ENCODE measurements around the gene TRIM9. TPM values are rescaled to one million over a fixed set of nuclear protein-coding genes. Genes with fewer than 3 reads are reported as not detected.

TRIM9 gene
- total RNA-seq, 2 donors from 2014 or later, result 0.44 to 1.3 TPM

- H3K36me3 ChIP-seq, result peaks cover 5% of the 10 kb centered on the region
- no peaks in the 10 kb centered on the region for H3K9me3 ChIP-seq
- no peaks in the 10 kb centered on the region for H3K4me1 ChIP-seq
- no peak for TF ChIP-seq CTCF (IDR thresholded peaks at IDR 0.05)
- no peak overlapping the region for H3K4me3 ChIP-seq
- DNase-seq (ENCODE audit: low spot score), result no peak
- no peak overlapping the region for H3K27ac ChIP-seq
- no peaks in the 10 kb centered on the region for H3K27me3 ChIP-seq
Measured at GRCh38 chr14:50936016-50936340, 158.9 kb downstream of the TRIM9 start.

- no peak for TF ChIP-seq CTCF (IDR thresholded peaks at IDR 0.05)
- H3K27ac ChIP-seq, result no peak overlapping the region
- DNase-seq (ENCODE audit: low spot score), result no peak
- H3K4me3 ChIP-seq, result no peak overlapping the region
- H3K36me3 ChIP-seq, result peaks cover 7% of the 10 kb centered on the region
- H3K27me3 ChIP-seq, result no peaks in the 10 kb centered on the region
- H3K4me1 ChIP-seq, result no peaks in the 10 kb centered on the region
- no peaks in the 10 kb centered on the region for H3K9me3 ChIP-seq
Measured at GRCh38 chr14:50935126-50936015, 159.5 kb downstream of the TRIM9 start.

- H3K27ac ChIP-seq, result no peak overlapping the region
Measured at GRCh38 chr14:50932592-50933495, 162.1 kb downstream of the TRIM9 start.

GRCh38 chr14:50932156-50932555 is 162.7 kb downstream of the TRIM9 start:
- TF ChIP-seq CTCF (IDR thresholded peaks at IDR 0.05), result no peak
- H3K4me1 ChIP-seq, result no peaks in the 10 kb centered on the region
- no peak for DNase-seq (ENCODE audit: low spot score)
- no peak overlapping the region for H3K4me3 ChIP-seq
- no peaks in the 10 kb centered on the region for H3K9me3 ChIP-seq
- H3K36me3 ChIP-seq, result peaks cover 7% of the 10 kb centered on the region
- no peaks in the 10 kb centered on the region for H3K27me3 ChIP-seq
- no peak overlapping the region for H3K27ac ChIP-seq

More at GRCh38 chr14:50932592-50933495, 162.1 kb downstream of the TRIM9 start:
- Histone ChIP-seq H3K36me3 (peaks cover 7% of the 10 kb centered on the region), H3K4me1 (no peaks in the 10 kb centered on the region), H3K4me3 (no peak overlapping the region), H3K27me3 (no peaks in the 10 kb centered on the region), H3K9me3 (no peaks in the 10 kb centered on the region)
- no peak for DNase-seq (ENCODE audit: low spot score)
- no peak for TF ChIP-seq CTCF (IDR thresholded peaks at IDR 0.05)

- H3K4me1 ChIP-seq, result no peaks in the 10 kb centered on the region
Measured at GRCh38 chr14:50931559-50931958, 163.3 kb downstream of the TRIM9 start.

More at GRCh38 chr14:50931559-50931958, 163.3 kb downstream of the TRIM9 start:
- Histone ChIP-seq H3K4me3 (no peak overlapping the region), H3K27ac (no peak overlapping the region), H3K9me3 (no peaks in the 10 kb centered on the region), H3K36me3 (peaks cover 7% of the 10 kb centered on the region), H3K27me3 (no peaks in the 10 kb centered on the region)
- DNase-seq (ENCODE audit: low spot score), result no peak
- no peak for TF ChIP-seq CTCF (IDR thresholded peaks at IDR 0.05)

Measured in right atrium auricular region (tissue), 2 donors.